HG02884 (cell line): ENCODE results near the gene SPATA31E1.
"Not testable (repeated sequence)": the region's sequence is repeated elsewhere in the genome, so short reads cannot be mapped to it uniquely, and the experiment has no call there.

ENCODE experiments used
- ATAC-seq: cut with Tn5 transposase; IDR thresholded peaks from one replicate; pipeline ENCODE4 v1.9.1; 2021; ENCODE audit warnings: mild to moderate bottlenecking, moderate library complexity; ENCODE audit not compliant: unreplicated experiment

Gene SPATA31E1

GRCh38 chr9:87884578-87885459 is 2.1 kb downstream of the SPATA31E1 start:
- no peak for ATAC-seq

GRCh38 chr9:87885484-87886189 is 3.0 kb downstream of the SPATA31E1 start:
- ATAC-seq: no peak

- no peak for ATAC-seq
These were observed 3.7 kb downstream of the SPATA31E1 start for GRCh38 chr9:87886210-87886932.

GRCh38 chr9:87886933-87887505 is 4.3 kb downstream of the SPATA31E1 start:
- ATAC-seq: no peak

- ATAC-seq: no peak
These were observed 5.2 kb downstream of the SPATA31E1 start for GRCh38 chr9:87887661-87888480.

GRCh38 chr9:87888501-87888900 is 5.8 kb downstream of the SPATA31E1 start:
- ATAC-seq: no peak

- no peak for ATAC-seq
These were observed 6.6 kb downstream of the SPATA31E1 start for GRCh38 chr9:87889065-87889881.

GRCh38 chr9:87889882-87890252 is 7.2 kb downstream of the SPATA31E1 start:
- ATAC-seq: no peak

- no peak for ATAC-seq
These were observed 8.2 kb downstream of the SPATA31E1 start for GRCh38 chr9:87890837-87891236.

- no peak for ATAC-seq
These were observed 9.1 kb downstream of the SPATA31E1 start for GRCh38 chr9:87891754-87892153.

GRCh38 chr9:87892956-87893355 is 10.3 kb downstream of the SPATA31E1 start:
- no peak for ATAC-seq

- no peak for ATAC-seq
These were observed 12.4 kb downstream of the SPATA31E1 start for GRCh38 chr9:87894998-87895625.

- no peak for ATAC-seq
These were observed 14.2 kb downstream of the SPATA31E1 start for GRCh38 chr9:87896891-87897290.

- ATAC-seq: no peak
These were observed 15.5 kb downstream of the SPATA31E1 start for GRCh38 chr9:87898151-87898550.

GRCh38 chr9:87902371-87902770 is 19.7 kb downstream of the SPATA31E1 start:
- not testable (repeated sequence) for ATAC-seq

GRCh38 chr9:87909310-87910041 is 26.8 kb downstream of the SPATA31E1 start:
- no peak for ATAC-seq

- no peak for ATAC-seq
These were observed 28.1 kb downstream of the SPATA31E1 start for GRCh38 chr9:87910821-87911220.

GRCh38 chr9:87917662-87918061 is 35.0 kb downstream of the SPATA31E1 start, which contains the start of gene SPATA31C1:
Gene SPATA31C1 (plus strand): TSS chr9:87917962.
- not testable (repeated sequence) for ATAC-seq
